HG03575 (cell line): ENCODE measurements around the gene RASSF5.
"Not testable (repeated sequence)": the region's sequence is repeated elsewhere in the genome, so short reads cannot be mapped to it uniquely, and the experiment has no call there.

Experiments
- ATAC-seq: cut with Tn5 transposase; IDR thresholded peaks from one replicate; pipeline ENCODE4 v1.9.1; 2021; ENCODE audit not compliant: unreplicated experiment, insufficient number of reproducible peaks, low FRiP score; ENCODE audit errors: extremely low read depth

RASSF5 gene

GRCh38 chr1:206575894-206576737, 68.8 kb downstream of the RASSF5 start:
- ATAC-seq = no peak

- ATAC-seq = no peak
These were observed 70.3 kb downstream of the RASSF5 start for GRCh38 chr1:206577626-206578025.

GRCh38 chr1:206578068-206578977, 71.0 kb downstream of the RASSF5 start:
- ATAC-seq = no peak

GRCh38 chr1:206578978-206579374, 71.6 kb downstream of the RASSF5 start:
- ATAC-seq = no peak

- ATAC-seq = no peak
These were observed 72.6 kb downstream of the RASSF5 start for GRCh38 chr1:206579747-206580437.

- ATAC-seq = no peak
These were observed 73.2 kb downstream of the RASSF5 start for GRCh38 chr1:206580438-206581113.

- not testable (repeated sequence) for ATAC-seq
These were observed 73.8 kb downstream of the RASSF5 start for GRCh38 chr1:206581114-206581497.

GRCh38 chr1:206581571-206581981, 74.2 kb downstream of the RASSF5 start:
- no peak for ATAC-seq

- no peak for ATAC-seq
These were observed 75.2 kb downstream of the RASSF5 start for GRCh38 chr1:206582537-206582936.

GRCh38 chr1:206582971-206583706, 75.8 kb downstream of the RASSF5 start:
- ATAC-seq = no peak

- ATAC-seq = no peak
These were observed 76.6 kb downstream of the RASSF5 start for GRCh38 chr1:206583707-206584648.

GRCh38 chr1:206584683-206585082, 77.4 kb downstream of the RASSF5 start:
- no peak for ATAC-seq

GRCh38 chr1:206586501-206587445, 79.4 kb downstream of the RASSF5 start:
- no peak for ATAC-seq

GRCh38 chr1:206587904-206588303, 80.6 kb downstream of the RASSF5 start:
- ATAC-seq = no peak

GRCh38 chr1:206588492-206588891, 81.2 kb downstream of the RASSF5 start:
- no peak for ATAC-seq

GRCh38 chr1:206589206-206589605, 81.9 kb downstream of the RASSF5 start:
- no peak for ATAC-seq
